MM.1S (cell line): Measurements from ENCODE around the gene HIPK4.

ENCODE experiments used
- DNase-seq: peaks from one replicate; pipeline ENCODE4 v3.0.0-alpha.2; 2015
- H2AFZ ChIP-seq: fragments of 300-600 bp; sonication (generic); 2 replicates; pipeline ENCODE4 v1.6.0; 2016; ENCODE audit warnings: antibody characterized with exemption, low read length
- H3F3A ChIP-seq: fragments of 300-600 bp; sonication (generic); 2 replicates; pipeline ENCODE4 v1.6.1; 2016; ENCODE audit warnings: mild to moderate bottlenecking, antibody characterized with exemption, low read length, moderate library complexity, mixed read lengths; ENCODE audit not compliant: insufficient read depth
- H3K27ac ChIP-seq: fragments of 300-600 bp; sonication (generic); 2 replicates; pipeline ENCODE4 v1.5.1; 2016; ENCODE audit warnings: mild to moderate bottlenecking, low read length
- H3K27me3 ChIP-seq: fragments of 300-600 bp; sonication (generic); replicated peaks from 2 replicates; pipeline ENCODE4 v1.6.0; 2016; ENCODE audit warnings: low read length; ENCODE audit not compliant: insufficient read depth
- H3K36me3 ChIP-seq: fragments of 300-600 bp; sonication (generic); replicated peaks from 2 replicates; pipeline ENCODE4 v1.6.1; 2016; ENCODE audit warnings: mild to moderate bottlenecking, low read length, mixed read lengths; ENCODE audit not compliant: insufficient read depth
- H3K4me1 ChIP-seq: fragments of 300-600 bp; sonication (generic); 2 replicates; pipeline ENCODE4 v1.6.1; 2016; ENCODE audit warnings: low read length, mixed read lengths
- H3K4me2 ChIP-seq: fragments of 300-600 bp; sonication (generic); 2 replicates; pipeline ENCODE4 v1.6.0; 2016; ENCODE audit warnings: low read depth, low read length
- H3K4me3 ChIP-seq: fragments of 300-600 bp; sonication (generic); 2 replicates; pipeline ENCODE4 v1.5.1; 2016; ENCODE audit warnings: low read length, mixed read lengths
- H3K79me2 ChIP-seq: fragments of 300-600 bp; sonication (generic); 2 replicates; pipeline ENCODE4 v1.6.1; 2016; ENCODE audit warnings: mixed run types, low read length, mixed read lengths
- H3K9ac ChIP-seq: fragments of 300-600 bp; sonication (generic); 2 replicates; pipeline ENCODE4 v1.6.1; 2016; ENCODE audit warnings: low read length, mixed read lengths
- H3K9me2 ChIP-seq: fragments of 300-600 bp; sonication (generic); replicated peaks from 2 replicates; pipeline ENCODE4 v1.6.1; 2016; ENCODE audit warnings: mild to moderate bottlenecking, low read length, mixed read lengths; ENCODE audit not compliant: insufficient read depth
- H3K9me3 ChIP-seq: fragments of 300-600 bp; sonication (generic); replicated peaks from 2 replicates; pipeline ENCODE4 v1.6.1; 2016; ENCODE audit warnings: mild to moderate bottlenecking, low read length, mixed read lengths; ENCODE audit not compliant: insufficient read depth
- H4K20me1 ChIP-seq: fragments of 300-600 bp; sonication (generic); 2 replicates; pipeline ENCODE4 v1.6.1; 2016; ENCODE audit warnings: mild to moderate bottlenecking, low read length, moderate library complexity, mixed read lengths; ENCODE audit not compliant: insufficient read depth
- EZH2 ChIP-seq: fragments of 300-600 bp; sonication (generic); optimal IDR thresholded peaks from 2 replicates; pipeline ENCODE3; 2017; ENCODE audit warnings: low read depth, mild to moderate bottlenecking, antibody characterized with exemption, low read length, mixed read lengths
- EZH2phosphoT487 ChIP-seq: fragments of 300-600 bp; sonication (generic); IDR thresholded peaks from 2 replicates; pipeline ENCODE4 v1.6.1; 2018; ENCODE audit warnings: antibody characterized with exemption, low read length
- TF ChIP-seq, protein P1 (sequence below): fragments of 300-600 bp; sonication (generic); IDR thresholded peaks from 2 replicates; pipeline ENCODE4 v1.5.1; 2016; ENCODE audit warnings: antibody characterized with exemption, low read length, mixed read lengths

HIPK4 gene

DNA sequence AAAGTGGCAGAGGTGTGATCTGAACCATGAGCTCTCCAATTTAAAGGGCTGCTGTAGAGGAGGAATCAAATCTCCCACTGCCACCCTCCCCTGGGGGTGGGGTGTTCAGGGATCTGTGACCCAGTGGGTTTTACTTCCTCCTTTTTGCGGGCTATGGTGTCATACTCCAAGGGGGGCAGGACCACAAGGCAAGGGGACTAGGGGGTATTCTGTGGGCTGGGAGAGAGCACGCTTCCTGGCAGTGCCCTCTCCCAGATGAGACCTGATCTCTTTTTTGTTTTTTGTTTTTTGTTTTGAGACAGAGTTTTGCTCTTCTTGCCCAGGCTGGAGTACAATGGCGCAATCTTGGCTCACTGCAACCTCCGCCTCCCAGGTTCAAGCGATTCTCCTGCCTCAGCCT, 31.2 kb downstream of the HIPK4 start:
- H3K79me2 ChIP-seq = no peaks in the 10 kb centered on the region
- H3K9me2 ChIP-seq = no peaks in the 10 kb centered on the region
- no peaks in the 10 kb centered on the region for H4K20me1 ChIP-seq
- no peaks in the 10 kb centered on the region for H3K27me3 ChIP-seq
- no peak overlapping the region for H3K9ac ChIP-seq
- H3F3A ChIP-seq = no peaks in the 10 kb centered on the region
- H3K9me3 ChIP-seq = no peaks in the 10 kb centered on the region
- H2AFZ ChIP-seq = no peak overlapping the region
- no peaks in the 10 kb centered on the region for H3K4me1 ChIP-seq
- no peak for DNase-seq
- no peak overlapping the region for H3K4me2 ChIP-seq
- no peak overlapping the region for H3K27ac ChIP-seq
- H3K4me3 ChIP-seq = no peak overlapping the region
- TF ChIP-seq, protein P1, sequence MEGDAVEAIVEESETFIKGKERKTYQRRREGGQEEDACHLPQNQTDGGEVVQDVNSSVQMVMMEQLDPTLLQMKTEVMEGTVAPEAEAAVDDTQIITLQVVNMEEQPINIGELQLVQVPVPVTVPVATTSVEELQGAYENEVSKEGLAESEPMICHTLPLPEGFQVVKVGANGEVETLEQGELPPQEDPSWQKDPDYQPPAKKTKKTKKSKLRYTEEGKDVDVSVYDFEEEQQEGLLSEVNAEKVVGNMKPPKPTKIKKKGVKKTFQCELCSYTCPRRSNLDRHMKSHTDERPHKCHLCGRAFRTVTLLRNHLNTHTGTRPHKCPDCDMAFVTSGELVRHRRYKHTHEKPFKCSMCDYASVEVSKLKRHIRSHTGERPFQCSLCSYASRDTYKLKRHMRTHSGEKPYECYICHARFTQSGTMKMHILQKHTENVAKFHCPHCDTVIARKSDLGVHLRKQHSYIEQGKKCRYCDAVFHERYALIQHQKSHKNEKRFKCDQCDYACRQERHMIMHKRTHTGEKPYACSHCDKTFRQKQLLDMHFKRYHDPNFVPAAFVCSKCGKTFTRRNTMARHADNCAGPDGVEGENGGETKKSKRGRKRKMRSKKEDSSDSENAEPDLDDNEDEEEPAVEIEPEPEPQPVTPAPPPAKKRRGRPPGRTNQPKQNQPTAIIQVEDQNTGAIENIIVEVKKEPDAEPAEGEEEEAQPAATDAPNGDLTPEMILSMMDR = no peak
- TF ChIP-seq EZH2phosphoT487 (no peak), EZH2 (no peak)
- H3K36me3 ChIP-seq = no peaks in the 10 kb centered on the region

DNA sequence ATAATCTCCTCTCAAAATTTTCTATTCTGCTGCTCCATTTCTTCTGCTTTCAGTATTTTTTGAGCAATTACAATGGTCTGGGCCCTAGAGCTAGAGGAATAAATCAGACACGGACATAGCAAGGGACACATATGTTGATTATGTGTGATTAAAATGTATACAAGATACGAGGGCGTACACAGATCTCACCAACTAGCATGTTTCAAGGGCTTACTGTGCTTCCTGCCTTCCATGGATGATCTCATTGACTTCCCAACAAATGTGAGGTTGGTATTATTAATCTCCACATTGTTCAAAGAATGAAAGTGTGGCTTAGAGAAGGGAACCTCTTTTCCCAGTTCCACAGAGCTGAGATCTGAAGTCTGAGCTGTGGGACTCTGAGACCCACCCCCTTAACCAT, 32.3 kb downstream of the HIPK4 start:
- Histone ChIP-seq H3K4me3 (no peak overlapping the region), H3K9me3 (no peaks in the 10 kb centered on the region), H3F3A (no peaks in the 10 kb centered on the region), H3K9me2 (no peaks in the 10 kb centered on the region), H3K4me2 (no peak overlapping the region), H3K36me3 (no peaks in the 10 kb centered on the region), H3K27ac (no peak overlapping the region), H3K79me2 (no peaks in the 10 kb centered on the region), H2AFZ (no peak overlapping the region), H4K20me1 (no peaks in the 10 kb centered on the region), H3K9ac (no peak overlapping the region), H3K27me3 (no peaks in the 10 kb centered on the region), H3K4me1 (no peaks in the 10 kb centered on the region)
- DNase-seq = no peak
- TF ChIP-seq, protein P1 = no peak
- no peak for TF ChIP-seq EZH2phosphoT487

DNA sequence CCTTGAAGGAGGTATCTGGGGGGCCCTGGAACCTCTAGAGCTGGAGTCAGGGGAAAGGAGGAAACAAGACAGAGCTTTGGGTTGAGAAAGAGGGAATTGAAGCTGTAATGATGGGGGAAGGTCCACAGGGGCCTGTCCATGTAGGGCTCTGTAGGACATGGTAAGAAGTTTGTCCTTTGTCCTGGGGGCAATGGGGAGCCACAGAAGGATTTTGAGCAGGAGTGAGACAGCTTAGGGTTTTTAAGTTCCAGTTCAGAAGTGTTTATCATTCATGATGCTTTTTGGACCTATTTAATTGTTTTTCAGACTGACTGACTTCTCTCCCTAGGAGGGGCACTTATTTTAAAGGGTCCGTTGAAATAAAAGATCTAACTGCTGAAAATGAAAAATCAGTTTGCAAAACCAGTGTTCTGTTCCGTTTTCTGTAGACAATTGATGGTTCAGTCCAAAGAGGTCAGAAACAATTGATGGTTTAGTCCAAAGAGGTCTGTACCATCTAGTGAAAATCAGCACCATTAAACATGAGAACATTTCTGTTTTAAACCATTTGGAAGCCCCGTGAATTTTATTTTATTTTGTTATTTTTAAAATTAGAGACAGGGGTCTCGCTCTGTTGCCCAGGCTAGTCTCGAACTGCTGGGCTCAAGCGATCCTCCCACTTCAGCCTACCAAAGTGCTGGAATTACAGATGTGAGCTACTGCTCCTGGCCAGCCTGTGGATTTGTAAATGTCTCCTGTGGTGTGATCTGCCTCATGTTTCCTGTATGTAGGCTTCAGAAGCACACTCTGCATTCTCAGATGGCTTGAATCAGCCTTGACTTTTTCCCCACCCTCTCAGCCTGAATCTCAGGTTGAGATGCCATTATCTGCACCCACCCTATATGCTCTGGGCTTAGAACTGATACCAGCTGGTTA, 33.0 kb downstream of the HIPK4 start:
- Histone ChIP-seq H3K36me3 (no peaks in the 10 kb centered on the region), H3F3A (no peaks in the 10 kb centered on the region), H3K27me3 (no peaks in the 10 kb centered on the region), H3K4me1 (no peaks in the 10 kb centered on the region), H3K9ac (no peak overlapping the region), H3K9me2 (no peaks in the 10 kb centered on the region), H3K27ac (no peak overlapping the region), H3K4me3 (no peak overlapping the region), H3K79me2 (no peaks in the 10 kb centered on the region), H3K9me3 (no peaks in the 10 kb centered on the region), H4K20me1 (no peaks in the 10 kb centered on the region), H3K4me2 (no peak overlapping the region), H2AFZ (no peak overlapping the region)
- TF ChIP-seq EZH2phosphoT487 = no peak
- TF ChIP-seq EZH2 = no peak
- TF ChIP-seq, protein P1 = no peak
- no peak for DNase-seq
